Right atrium auricular region (tissue), 2 donors: ENCODE results near the gene OPRM1. TPM values are rescaled to one million over a fixed set of nuclear protein-coding genes. Genes with fewer than 3 reads are reported as not detected.
"Not testable (repeated sequence)": the region's sequence is repeated elsewhere in the genome, so short reads cannot be mapped to it uniquely, and the experiment has no call there.

ENCODE experiments used
- DNase-seq: peaks from one replicate; pipeline ENCODE4 v3.0.0-alpha.2; 2019; ENCODE audit warnings: low spot score
- H3K27ac ChIP-seq, 2 donors: fragments of 200-600 bp; sonication (generic); 1 replicate in 1 of 2; 2 replicates in 1 of 2; pipeline ENCODE4 v1.5.1; 2016 to 2019
- H3K27me3 ChIP-seq, 2 donors: fragments of 200-600 bp; sonication (generic); one replicate each; pipeline versions ENCODE4 v1.5.1 to v1.6.0; 2017 to 2019
- H3K36me3 ChIP-seq: fragments of 200-600 bp; sonication (generic); one replicate; pipeline ENCODE4 v1.5.1; 2016
- H3K4me1 ChIP-seq, 2 donors: fragments of 200-600 bp; sonication (generic); one replicate each; pipeline versions ENCODE4 v1.5.1 to v1.6.0; 2017 to 2019
- H3K4me3 ChIP-seq, 2 donors: fragments of 200-600 bp; sonication (generic); 1 replicate in 1 of 2; 2 replicates in 1 of 2; pipeline ENCODE4 v1.5.1; 2017 to 2019; ENCODE audit warnings: mild to moderate bottlenecking in 1 of 2, moderate library complexity in 1 of 2
- H3K9me3 ChIP-seq, 2 donors: fragments of 200-600 bp; sonication (generic); one replicate each; pipeline ENCODE4 v1.5.1; 2019
- CTCF ChIP-seq, 2 donors: fragments of 200-600 bp; sonication (generic); IDR thresholded peaks; one replicate each; pipeline ENCODE4 v1.5.1; 2019; ENCODE audit warnings: antibody characterized with exemption in 2 of 2
- total RNA-seq, 2 donors: library from RNA; depleted of rRNA; stranded (reverse); fragments of >200 nt; gene quantifications; one replicate each; pipeline ENCODE4 v1.1.0, GENCODE V29; 2016

The OPRM1 gene
- total RNA-seq, 2 donors from 2014 or later, result not detected

GRCh38 chr6:154170106-154170505, 131.1 kb downstream of the OPRM1 start:
- Histone ChIP-seq H3K27ac (no peak overlapping the region), H3K4me1 (no peaks in the 10 kb centered on the region), H3K36me3 (no peaks in the 10 kb centered on the region), H3K27me3 (no peaks in the 10 kb centered on the region), H3K9me3 (no peaks in the 10 kb centered on the region), H3K4me3 (no peak overlapping the region)
- no peak for DNase-seq
- TF ChIP-seq CTCF (IDR thresholded peaks at IDR 0.05), result no peak

- not testable (repeated sequence) for H3K4me3 ChIP-seq, H3K27me3 ChIP-seq, H3K36me3 ChIP-seq, DNase-seq, H3K27ac ChIP-seq, H3K4me1 ChIP-seq, H3K9me3 ChIP-seq
Observed at GRCh38 chr6:154172393-154172792, 133.4 kb downstream of the OPRM1 start.

GRCh38 chr6:154179434-154179833, 140.4 kb downstream of the OPRM1 start:
- no peak for TF ChIP-seq CTCF (IDR thresholded peaks at IDR 0.05)
- no peaks in the 10 kb centered on the region for H3K4me1 ChIP-seq
- DNase-seq, result no peak
- no peaks in the 10 kb centered on the region for H3K27me3 ChIP-seq
- no peaks in the 10 kb centered on the region for H3K36me3 ChIP-seq
- H3K9me3 ChIP-seq, result peaks cover 0 to 9% of the 10 kb centered on the region in 2 donors
- H3K27ac ChIP-seq, result no peak overlapping the region
- no peak overlapping the region for H3K4me3 ChIP-seq

DNA sequence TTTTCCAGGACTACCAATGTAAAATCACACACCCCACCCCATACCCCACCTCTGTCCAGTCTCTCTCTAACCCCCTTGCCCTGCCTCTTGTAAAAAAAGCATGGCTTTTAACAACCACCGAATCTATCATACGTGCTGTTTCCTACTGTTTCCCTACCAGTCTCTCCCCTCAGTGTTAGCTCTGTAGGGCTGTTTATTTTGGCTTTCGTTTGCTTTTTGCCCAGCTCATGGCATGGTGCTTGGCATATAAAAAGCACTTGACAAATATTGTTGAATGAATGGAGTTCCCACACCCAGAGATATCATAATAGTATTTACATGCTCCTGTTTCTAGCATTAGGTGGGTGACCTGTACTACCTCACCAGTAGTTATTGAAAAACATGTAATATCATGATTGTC, 148.2 kb downstream of the OPRM1 start:
- H3K4me1 ChIP-seq, result no peaks in the 10 kb centered on the region
- H3K4me3 ChIP-seq, result no peak overlapping the region
- no peak overlapping the region for H3K27ac ChIP-seq
- H3K9me3 ChIP-seq, result peaks cover 0 to 9% of the 10 kb centered on the region in 2 donors
- no peak for TF ChIP-seq CTCF (IDR thresholded peaks at IDR 0.05)
- DNase-seq, result no peak
- H3K27me3 ChIP-seq, result no peaks in the 10 kb centered on the region
- H3K36me3 ChIP-seq, result no peaks in the 10 kb centered on the region

DNA sequence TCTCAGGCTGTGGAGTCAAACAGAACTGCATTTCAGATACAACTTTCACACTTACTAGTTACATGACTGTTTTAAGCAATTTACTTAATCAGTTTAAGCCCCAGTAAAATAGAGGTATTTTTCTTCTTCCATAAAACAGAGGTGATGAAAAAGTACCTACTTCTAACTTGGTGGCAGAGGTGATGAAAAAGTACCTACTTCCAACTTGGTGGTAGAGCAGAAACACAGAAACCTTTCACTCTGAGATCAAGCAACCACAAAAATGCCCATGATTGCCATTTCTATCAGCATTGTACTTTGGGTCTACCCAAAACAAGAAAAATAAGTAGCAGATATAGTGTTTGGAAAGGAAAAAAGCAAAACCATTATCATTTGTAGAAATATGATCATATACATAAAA, 148.7 kb downstream of the OPRM1 start:
- Histone ChIP-seq H3K9me3 (peaks cover 0 to 9% of the 10 kb centered on the region in 2 donors), H3K4me1 (no peaks in the 10 kb centered on the region), H3K4me3 (no peak overlapping the region), H3K36me3 (no peaks in the 10 kb centered on the region), H3K27ac (no peak overlapping the region), H3K27me3 (no peaks in the 10 kb centered on the region)
- no peak for DNase-seq
- TF ChIP-seq CTCF (IDR thresholded peaks at IDR 0.05), result no peak

DNA sequence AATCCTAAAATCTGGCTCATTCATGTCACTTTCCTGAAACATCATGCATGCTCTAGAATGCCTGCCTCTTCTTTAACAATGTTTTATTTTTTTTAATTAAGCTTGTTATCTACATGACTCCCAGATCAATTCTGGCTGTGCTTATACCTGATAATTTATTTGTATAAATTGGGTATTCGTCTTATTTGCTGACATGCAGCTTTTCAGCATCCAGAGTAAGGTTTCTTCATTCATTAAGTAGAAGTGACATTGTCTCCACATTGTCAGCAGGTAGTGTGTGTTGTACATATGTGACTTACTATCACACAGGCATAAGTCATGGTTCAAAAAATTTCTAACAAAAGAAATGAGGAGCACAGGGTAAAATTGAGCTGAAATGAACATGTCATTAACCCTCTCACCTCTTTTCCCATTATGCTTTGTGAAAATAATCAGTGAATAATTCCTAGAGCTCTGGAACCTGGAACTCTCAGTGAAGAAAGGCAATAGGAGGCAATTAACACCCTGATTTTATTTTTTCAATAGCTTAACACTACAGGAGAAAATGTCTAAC, 157.4 kb downstream of the OPRM1 start:
- Histone ChIP-seq H3K27me3 (no peaks in the 10 kb centered on the region), H3K9me3 (no peaks in the 10 kb centered on the region), H3K4me3 (no peak overlapping the region), H3K4me1 (no peaks in the 10 kb centered on the region), H3K27ac (no peak overlapping the region), H3K36me3 (no peaks in the 10 kb centered on the region)
- no peak for TF ChIP-seq CTCF (IDR thresholded peaks at IDR 0.05)
- DNase-seq, result no peak
